HL-60 (cell line): ENCODE results near the gene TOMM40L.

Source experiments
- CTCF ChIP-seq: IDR thresholded peaks from one replicate; pipeline ENCODE4 v1.5.1; 2011; ENCODE audit warnings: low read length, control low read depth, inconsistent platforms; ENCODE audit not compliant: insufficient read depth
- GABPA ChIP-seq: IDR thresholded peaks from 2 replicates; pipeline ENCODE4 v1.6.1; 2012; ENCODE audit warnings: low read depth
- POLR2AphosphoS5 ChIP-seq: IDR thresholded peaks from 2 replicates; pipeline ENCODE4 v1.6.1; 2012; ENCODE audit warnings: low read depth
- SPI1 ChIP-seq: IDR thresholded peaks from 2 replicates; pipeline ENCODE4 v1.6.1; 2012; ENCODE audit warnings: low read depth, mild to moderate bottlenecking, borderline replicate concordance

- no peak for TF ChIP-seq CTCF
- TF ChIP-seq POLR2AphosphoS5, result no peak
- TF ChIP-seq SPI1, result no peak
- TF ChIP-seq GABPA, result no peak
Observed at GRCh38 chr1:161242313-161242712, 16.5 kb downstream of the TOMM40L start.
